ENCODE data around the gene IL13.

Gene IL13

DNA sequence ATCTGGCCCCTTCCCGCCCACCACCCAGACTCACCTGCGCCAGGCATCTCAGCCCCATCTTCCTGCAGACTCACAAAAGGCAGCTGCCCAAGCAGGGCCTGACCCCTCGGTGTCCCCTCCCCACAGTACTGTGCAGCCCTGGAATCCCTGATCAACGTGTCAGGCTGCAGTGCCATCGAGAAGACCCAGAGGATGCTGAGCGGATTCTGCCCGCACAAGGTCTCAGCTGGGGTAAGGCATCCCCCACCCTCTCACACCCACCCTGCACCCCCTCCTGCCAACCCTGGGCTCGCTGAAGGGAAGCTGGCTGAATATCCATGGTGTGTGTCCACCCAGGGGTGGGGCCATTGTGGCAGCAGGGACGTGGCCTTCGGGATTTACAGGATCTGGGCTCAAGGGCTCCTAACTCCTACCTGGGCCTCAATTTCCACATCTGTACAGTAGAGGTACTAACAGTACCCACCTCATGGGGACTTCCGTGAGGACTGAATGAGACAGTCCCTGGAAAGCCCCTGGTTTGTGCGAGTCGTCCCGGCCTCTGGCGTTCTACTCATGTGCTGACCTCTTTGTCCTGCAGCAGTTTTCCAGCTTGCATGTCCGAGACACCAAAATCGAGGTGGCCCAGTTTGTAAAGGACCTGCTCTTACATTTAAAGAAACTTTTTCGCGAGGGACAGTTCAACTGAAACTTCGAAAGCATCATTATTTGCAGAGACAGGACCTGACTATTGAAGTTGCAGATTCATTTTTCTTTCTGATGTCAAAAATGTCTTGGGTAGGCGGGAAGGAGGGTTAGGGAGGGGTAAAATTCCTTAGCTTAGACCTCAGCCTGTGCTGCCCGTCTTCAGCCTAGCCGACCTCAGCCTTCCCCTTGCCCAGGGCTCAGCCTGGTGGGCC, 1.9 kb downstream of the IL13 start:
- peaks cover 49% of the 10 kb centered on the region for H3K27me3 ChIP-seq (ENCODE audit: insufficient read depth, low read length)
- peaks cover 1% of the 10 kb centered on the region for H3K9me3 ChIP-seq (ENCODE audit: low read length)
- no peak overlapping the region for H3K4me3 ChIP-seq (ENCODE audit: low read length)
- no peaks in the 10 kb centered on the region for H3K36me3 ChIP-seq (ENCODE audit: insufficient read depth, low read length)
- H3K4me1 ChIP-seq (ENCODE audit: insufficient read depth, low read length): peaks cover 16% of the 10 kb centered on the region
- H2AFZ ChIP-seq (ENCODE audit: low read depth, low read length): no peak overlapping the region

DNA sequence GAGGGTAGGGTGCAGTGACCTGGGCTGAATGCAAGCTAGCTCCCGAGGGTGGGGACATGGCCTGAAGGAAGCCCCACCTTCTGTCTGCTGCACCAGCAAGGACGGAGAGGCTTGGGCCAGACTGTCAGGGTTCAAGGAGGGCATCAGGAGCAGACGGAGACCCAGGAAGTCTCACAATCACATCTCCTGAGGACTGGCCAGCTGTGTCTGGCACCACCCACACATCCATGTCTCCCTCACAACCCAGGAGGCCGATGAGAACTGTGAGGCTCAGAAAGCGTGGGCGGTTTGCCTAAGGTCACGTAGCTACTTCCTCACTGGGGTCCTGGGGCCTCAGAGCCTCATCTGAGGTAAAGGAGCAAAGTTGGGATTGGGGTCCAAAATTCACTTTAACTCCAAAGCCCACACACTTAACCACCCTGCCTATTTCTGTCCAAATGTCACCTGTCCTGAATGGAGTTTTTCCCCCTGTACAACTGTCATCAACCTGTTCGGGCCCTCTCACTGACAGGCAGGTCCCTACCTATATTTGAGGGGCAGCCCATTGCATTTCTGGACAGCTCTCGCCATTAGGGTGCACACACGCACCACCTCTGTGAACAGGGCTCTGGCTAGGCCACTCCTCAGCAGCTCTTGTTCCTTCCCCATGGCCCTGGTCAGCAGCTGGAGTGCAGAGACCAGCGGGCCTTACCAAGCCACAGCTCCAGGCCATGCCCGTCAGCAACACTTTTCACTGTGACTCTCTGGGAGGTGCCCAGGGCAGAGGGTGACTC, 3.4 kb downstream of the IL13 start:
- Histone ChIP-seq H3K27me3 (ENCODE audit: insufficient read depth, low read length) (peaks cover 38% of the 10 kb centered on the region), H3K9me3 (ENCODE audit: low read length) (no peaks in the 10 kb centered on the region), H3K4me3 (ENCODE audit: low read length) (no peak overlapping the region), H2AFZ (ENCODE audit: low read depth, low read length) (no peak overlapping the region), H3K4me1 (ENCODE audit: insufficient read depth, low read length) (peaks cover 12% of the 10 kb centered on the region), H3K36me3 (ENCODE audit: insufficient read depth, low read length) (no peaks in the 10 kb centered on the region)

DNA sequence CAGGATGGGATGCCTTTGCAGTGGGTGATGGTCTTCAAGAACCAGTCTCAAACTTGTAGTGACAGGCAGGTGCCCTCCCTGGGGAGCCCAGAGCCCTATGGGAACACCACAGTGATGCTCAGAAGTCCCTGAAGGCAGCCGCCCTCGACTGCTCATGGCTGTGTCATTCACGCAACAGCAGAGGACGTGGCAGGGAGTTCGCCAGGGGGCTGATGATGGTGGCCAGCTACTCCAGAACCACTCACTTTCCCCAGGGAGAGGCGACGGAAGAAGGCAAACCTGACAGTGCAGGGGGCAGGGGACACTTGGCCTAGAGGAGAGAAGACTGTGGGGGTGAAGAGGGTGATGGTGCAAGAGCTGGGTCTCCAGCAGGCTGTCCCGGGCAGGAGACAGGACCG, 4.0 kb downstream of the IL13 start:
- Histone ChIP-seq H3K4me1 (ENCODE audit: insufficient read depth, low read length) (peaks cover 12% of the 10 kb centered on the region), H3K36me3 (ENCODE audit: insufficient read depth, low read length) (no peaks in the 10 kb centered on the region), H3K9me3 (ENCODE audit: low read length) (no peaks in the 10 kb centered on the region), H3K4me3 (ENCODE audit: low read length) (no peak overlapping the region), H2AFZ (ENCODE audit: low read depth, low read length) (no peak overlapping the region), H3K27me3 (ENCODE audit: insufficient read depth, low read length) (peaks cover 32% of the 10 kb centered on the region)

DNA sequence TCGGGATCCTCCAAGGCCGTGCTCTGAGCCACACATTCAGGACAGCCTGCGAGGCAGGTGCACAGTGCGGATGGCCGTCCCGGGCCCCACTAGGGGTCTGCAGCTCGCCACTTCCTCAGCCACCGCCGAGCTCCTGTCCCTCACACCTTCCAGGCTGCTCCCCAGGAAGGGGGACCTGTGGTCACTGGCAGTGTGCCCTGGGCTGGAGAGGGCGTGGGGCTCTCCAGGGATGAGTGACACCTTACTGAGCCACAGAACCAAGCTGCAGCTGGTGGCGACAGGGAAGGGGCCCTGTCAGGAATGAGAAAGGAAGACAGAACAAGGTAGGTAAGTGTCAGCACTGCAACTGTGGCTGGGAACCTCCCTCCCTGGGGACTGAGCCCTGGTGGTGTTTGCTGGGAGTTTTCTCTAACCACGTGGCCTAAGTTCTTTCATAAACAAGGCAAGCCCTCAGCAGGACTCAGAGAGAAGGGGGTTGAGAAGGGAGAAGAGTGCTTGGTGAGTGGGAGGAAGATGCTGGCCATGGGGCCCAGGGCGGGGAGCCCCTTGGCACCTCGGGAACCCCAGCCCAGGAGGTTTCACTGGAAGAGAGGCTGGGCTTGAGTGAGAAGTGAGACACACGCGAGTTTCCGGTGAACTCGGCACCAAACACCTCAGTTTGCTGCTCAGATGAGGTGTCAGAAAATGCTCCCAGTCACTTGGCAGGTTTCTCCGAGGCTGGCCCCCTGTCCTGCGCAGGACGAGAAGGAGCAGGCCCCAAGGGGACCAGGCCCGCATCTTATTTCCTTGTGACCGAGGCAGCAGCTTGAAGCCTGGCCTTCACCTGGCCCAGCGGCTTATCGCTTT, 5.2 kb downstream of the IL13 start:
- Histone ChIP-seq H3K4me3 (ENCODE audit: low read length) (no peak overlapping the region), H3K27me3 (ENCODE audit: insufficient read depth, low read length) (peaks cover 20% of the 10 kb centered on the region), H3K4me1 (ENCODE audit: insufficient read depth, low read length) (peaks cover 12% of the 10 kb centered on the region), H3K36me3 (ENCODE audit: insufficient read depth, low read length) (no peaks in the 10 kb centered on the region), H3K9me3 (ENCODE audit: low read length) (no peaks in the 10 kb centered on the region), H2AFZ (ENCODE audit: low read depth, low read length) (no peak overlapping the region)

DNA sequence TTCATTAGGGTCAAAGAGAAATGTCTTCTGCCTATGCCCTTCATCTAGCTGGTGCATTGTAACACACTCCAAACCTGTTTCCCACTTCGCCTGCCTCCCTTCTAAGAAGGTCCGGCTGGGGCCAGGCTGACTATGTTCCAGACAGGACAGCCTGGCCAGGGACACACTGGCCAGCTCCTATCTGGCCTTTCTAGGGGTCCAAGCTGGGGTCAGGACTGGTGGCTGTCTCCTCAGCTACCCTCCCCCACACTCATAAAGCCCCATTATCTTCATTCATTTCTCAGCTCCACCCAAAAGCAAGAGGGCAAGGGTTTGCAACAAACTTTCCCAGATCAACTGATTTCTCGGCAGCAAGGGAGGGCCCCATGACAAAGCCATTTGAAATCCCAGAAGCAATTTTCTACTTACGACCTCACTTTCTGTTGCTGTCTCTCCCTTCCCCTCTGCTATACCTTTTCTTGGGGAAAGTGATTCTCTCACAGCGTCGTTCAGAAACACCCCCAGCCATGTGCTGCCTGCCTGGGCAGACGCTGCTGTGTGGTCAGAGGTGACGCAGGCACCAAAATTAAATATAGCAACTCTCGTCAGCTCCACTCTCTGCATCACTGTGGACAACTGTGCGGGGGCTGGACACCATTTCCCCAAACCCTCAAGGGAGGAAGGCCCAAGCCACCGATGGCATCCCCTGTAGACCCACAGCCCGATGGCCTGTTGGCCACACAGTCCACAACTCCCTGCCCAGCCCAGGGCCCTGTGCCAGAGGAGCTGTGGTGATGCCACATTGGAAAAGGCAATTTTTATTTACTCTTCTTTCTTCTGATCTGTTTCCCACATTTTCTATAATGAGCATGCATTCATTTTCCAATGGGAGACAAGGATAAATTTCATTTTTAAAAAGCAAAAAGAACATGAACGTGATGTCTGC, 6.1 kb downstream of the IL13 start:
- peaks cover 12% of the 10 kb centered on the region for H3K4me1 ChIP-seq (ENCODE audit: insufficient read depth, low read length)
- H3K4me3 ChIP-seq (ENCODE audit: low read length): no peak overlapping the region
- H3K9me3 ChIP-seq (ENCODE audit: low read length): no peaks in the 10 kb centered on the region
- no peaks in the 10 kb centered on the region for H3K36me3 ChIP-seq (ENCODE audit: insufficient read depth, low read length)
- H3K27me3 ChIP-seq (ENCODE audit: insufficient read depth, low read length): peaks cover 18% of the 10 kb centered on the region
- no peak overlapping the region for H2AFZ ChIP-seq (ENCODE audit: low read depth, low read length)

DNA sequence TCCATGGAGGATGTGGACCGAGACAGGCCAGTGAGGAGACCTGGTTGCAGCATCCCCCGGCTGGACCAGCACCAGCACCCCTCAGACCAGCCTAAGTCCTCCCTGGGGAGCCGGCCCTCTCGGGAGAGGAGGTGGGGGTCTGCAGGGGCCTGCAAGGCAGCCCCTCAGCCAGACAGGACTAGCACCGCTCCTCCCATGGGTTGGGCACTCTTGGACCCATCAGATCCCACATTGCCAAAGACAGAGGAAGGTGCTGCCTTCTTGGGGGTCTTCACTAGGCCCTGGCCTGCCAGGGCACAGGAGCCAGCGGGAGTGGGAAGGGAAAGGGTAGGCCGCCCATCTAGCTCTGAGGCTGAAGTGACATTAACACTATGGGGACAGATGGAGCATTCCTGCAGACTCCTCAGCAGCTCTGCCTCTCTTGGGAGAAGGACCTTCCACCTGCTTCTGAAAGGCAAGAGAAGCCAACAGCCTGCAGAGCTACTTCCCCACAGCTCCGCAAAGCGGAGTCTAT, 6.8 kb downstream of the IL13 start:
- H3K4me3 ChIP-seq (ENCODE audit: low read length): no peak overlapping the region
- H2AFZ ChIP-seq (ENCODE audit: low read depth, low read length): no peak overlapping the region
- H3K27me3 ChIP-seq (ENCODE audit: insufficient read depth, low read length): peaks cover 12% of the 10 kb centered on the region
- H3K4me1 ChIP-seq (ENCODE audit: insufficient read depth, low read length): peaks cover 12% of the 10 kb centered on the region
- no peaks in the 10 kb centered on the region for H3K36me3 ChIP-seq (ENCODE audit: insufficient read depth, low read length)
- no peaks in the 10 kb centered on the region for H3K9me3 ChIP-seq (ENCODE audit: low read length)

DNA sequence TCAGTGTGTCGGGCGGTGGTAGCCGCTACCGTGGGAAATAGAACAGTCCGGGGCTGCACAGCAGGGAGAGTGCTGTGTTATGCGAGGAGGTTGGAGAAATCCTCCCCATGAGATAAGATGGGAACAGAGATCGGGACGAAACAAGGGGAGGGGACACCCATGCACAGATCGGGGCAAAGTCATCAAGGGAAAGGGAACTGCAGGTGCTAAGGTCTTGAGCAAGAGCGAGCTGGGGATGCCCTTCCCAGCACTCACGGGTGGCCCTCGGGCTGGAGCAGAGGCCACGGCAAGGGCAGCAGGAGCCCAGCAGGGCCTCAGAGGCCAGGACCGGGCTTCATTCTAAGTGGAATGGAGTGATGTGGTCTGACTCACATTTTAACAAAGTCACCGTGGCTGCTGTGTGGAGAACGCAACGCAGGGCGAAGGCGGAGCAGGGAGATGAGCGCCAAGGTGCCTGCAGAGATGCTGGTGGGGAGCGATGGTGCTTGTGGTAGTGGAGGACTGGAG, 7.7 kb downstream of the IL13 start:
- Histone ChIP-seq H3K4me1 (ENCODE audit: insufficient read depth, low read length) (peaks cover 12% of the 10 kb centered on the region), H3K27me3 (ENCODE audit: insufficient read depth, low read length) (peaks cover 9% of the 10 kb centered on the region), H3K36me3 (ENCODE audit: insufficient read depth, low read length) (no peaks in the 10 kb centered on the region), H3K9me3 (ENCODE audit: low read length) (no peaks in the 10 kb centered on the region), H2AFZ (ENCODE audit: low read depth, low read length) (no peak overlapping the region), H3K4me3 (ENCODE audit: low read length) (no peak overlapping the region)

DNA sequence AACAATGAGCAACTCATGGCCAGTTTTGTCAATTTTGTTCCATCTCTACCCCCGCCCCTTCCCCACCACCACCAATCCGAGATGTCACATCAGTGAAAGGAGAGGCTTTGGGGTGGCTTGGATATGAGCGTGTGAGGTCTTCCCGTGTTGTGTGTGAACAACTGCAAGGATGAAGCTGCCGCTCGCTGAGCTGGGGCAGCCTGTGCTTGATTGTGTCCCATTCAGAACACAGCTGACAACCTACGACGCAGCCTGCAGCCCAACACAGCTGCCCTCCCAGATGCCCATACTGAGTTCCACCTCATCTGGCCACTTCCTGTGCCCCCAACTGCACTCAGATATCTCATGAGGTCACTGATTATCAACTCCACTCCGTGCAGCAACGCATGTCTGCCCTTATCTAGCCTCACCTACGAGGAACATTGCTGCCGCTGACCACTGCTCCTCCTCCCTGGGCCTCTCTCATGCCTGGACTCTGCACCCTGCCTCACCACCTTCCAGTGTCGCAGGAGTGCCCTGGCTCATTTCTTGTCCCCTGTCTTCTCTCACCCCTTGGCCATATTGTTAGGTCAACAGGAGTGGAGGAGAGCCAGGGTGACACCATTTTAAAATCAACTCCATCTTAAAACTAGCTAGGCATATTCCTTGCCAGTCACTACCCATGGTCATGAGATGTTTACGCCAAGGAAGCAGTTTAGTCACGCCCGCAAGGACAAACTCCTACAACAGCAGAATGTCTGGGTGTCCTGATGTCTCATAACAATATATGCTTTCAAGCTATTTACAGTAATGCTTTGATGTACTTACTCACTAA, 8.5 kb downstream of the IL13 start:
- H3K27me3 ChIP-seq (ENCODE audit: insufficient read depth, low read length): peaks cover 6% of the 10 kb centered on the region
- no peaks in the 10 kb centered on the region for H3K9me3 ChIP-seq (ENCODE audit: low read length)
- no peak overlapping the region for H2AFZ ChIP-seq (ENCODE audit: low read depth, low read length)
- H3K4me1 ChIP-seq (ENCODE audit: insufficient read depth, low read length): peaks cover 12% of the 10 kb centered on the region
- H3K4me3 ChIP-seq (ENCODE audit: low read length): no peak overlapping the region
- H3K36me3 ChIP-seq (ENCODE audit: insufficient read depth, low read length): no peaks in the 10 kb centered on the region

DNA sequence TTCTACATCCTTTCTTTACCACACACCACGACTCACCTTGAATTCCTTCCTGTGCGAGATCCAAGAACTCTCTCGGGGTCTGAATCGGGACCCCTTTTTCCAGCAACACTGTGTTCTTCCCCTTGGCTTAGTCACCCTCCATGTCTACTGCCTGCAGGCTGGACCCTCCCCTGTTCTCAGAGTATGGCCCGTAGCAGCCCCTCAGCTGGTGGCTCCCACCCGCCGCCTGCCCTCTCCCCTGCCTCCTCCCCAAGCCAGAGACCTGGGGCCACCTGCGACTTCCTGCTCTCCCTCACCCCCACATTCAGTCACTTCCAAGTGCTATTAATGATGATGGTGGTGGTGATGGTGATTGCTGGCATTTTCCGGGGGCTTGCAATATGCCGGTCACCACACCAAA, 9.3 kb downstream of the IL13 start:
- H3K27me3 ChIP-seq (ENCODE audit: insufficient read depth, low read length): peaks cover 6% of the 10 kb centered on the region
- H3K4me3 ChIP-seq (ENCODE audit: low read length): no peak overlapping the region
- no peaks in the 10 kb centered on the region for H3K9me3 ChIP-seq (ENCODE audit: low read length)
- H3K36me3 ChIP-seq (ENCODE audit: insufficient read depth, low read length): no peaks in the 10 kb centered on the region
- no peak overlapping the region for H2AFZ ChIP-seq (ENCODE audit: low read depth, low read length)
- peaks cover 12% of the 10 kb centered on the region for H3K4me1 ChIP-seq (ENCODE audit: insufficient read depth, low read length)

DNA sequence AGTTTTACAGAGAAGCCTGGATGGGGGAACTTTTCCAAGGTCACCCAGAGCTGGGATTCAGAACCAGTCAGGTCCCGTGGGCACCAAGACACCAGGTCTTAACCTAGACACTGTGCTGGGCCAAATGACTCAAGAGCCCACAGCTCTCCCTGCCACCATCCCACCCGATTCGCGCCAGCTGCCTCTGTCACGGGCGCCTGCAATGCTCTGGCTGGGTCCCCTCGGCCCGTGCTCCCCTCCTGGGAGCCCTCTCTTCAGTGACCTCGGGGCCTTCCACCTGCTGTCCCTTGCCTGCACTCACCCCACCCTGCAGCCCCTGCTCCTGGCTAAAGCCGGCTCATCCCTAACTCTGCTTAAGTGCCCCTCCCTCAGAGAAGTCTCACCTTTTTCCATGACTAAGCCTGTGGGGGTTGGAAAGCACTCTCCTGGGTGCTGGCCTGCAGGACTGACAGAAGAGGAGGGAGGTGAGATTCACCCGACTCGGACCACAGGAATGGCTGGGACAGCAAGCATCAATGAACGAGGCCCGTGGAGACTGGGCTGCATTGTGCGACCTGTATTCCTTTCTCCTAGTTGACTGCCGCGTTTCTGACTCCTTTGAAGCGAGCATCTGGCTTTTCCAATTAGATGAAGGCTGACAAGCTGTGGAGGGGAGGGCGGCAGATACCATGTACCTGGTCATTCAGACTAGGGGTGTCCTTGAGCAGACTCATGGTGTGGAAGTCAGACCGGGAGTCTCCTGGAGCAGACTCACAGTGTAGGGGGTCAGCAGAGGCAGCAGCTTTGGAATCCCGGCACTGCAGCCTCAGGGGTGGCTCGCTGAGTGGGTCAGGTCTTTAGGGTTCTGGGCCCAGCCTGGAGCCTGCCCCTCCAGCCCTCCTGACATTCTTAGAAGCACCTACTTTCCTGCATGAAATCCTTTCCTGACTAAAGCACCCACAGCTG, 10.1 kb downstream of the IL13 start:
- Histone ChIP-seq H3K4me3 (ENCODE audit: low read length) (no peak overlapping the region), H3K36me3 (ENCODE audit: insufficient read depth, low read length) (no peaks in the 10 kb centered on the region), H3K27me3 (ENCODE audit: insufficient read depth, low read length) (peaks cover 6% of the 10 kb centered on the region), H2AFZ (ENCODE audit: low read depth, low read length) (no peak overlapping the region), H3K9me3 (ENCODE audit: low read length) (no peaks in the 10 kb centered on the region), H3K4me1 (ENCODE audit: insufficient read depth, low read length) (peaks cover 12% of the 10 kb centered on the region)

All from neuron (in vitro differentiated cells).